GM21576 (cell line): ENCODE results near the gene SLC38A2.
A peak's percentile ranks its signal among the peaks of the same experiment; 100 is the strongest.

Experiments used
- ATAC-seq: cut with Tn5 transposase; IDR thresholded peaks from one replicate; pipeline ENCODE4 v1.9.1; 2021; ENCODE audit warnings: mild to moderate bottlenecking, moderate library complexity; ENCODE audit not compliant: unreplicated experiment

Gene SLC38A2

DNA sequence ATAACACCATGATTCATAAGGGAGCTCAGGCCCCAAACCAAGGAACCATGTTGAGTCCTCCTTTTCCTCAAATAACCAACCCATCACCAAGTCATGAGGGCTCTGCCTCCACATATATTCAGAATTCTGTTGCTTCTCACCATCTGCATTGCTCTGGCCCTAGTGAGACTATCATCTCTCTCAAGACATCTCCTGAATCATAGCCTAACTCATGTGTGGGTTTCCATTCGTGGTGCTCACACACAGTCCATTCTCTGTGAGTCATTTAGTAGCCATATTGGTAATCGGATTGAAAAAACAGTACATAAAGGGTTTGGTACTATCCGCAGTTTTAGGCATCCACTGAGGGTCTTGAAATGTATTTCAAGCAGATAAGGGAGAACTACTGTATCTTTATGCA is 5.1 kb upstream of the SLC38A2 start:
- no peak for ATAC-seq

DNA sequence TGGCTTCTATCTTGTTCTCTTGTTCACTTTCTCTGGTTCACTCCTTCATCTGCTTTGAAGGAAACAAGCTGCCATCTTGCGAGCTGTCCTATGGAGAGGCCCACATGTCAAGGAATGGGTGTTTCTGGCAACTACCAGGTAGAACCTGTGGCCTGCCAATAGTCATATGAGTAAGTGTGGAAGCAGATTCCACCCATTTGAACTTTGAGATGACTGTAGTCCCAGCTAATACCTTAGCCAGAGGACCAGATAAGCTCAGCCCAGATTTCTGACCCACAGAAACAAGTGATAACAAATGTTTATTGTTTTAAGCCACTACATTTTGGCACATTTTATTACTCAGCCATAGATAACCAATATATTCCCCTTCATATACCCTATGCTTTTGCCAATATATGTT is 4.0 kb upstream of the SLC38A2 start:
- no peak for ATAC-seq

DNA sequence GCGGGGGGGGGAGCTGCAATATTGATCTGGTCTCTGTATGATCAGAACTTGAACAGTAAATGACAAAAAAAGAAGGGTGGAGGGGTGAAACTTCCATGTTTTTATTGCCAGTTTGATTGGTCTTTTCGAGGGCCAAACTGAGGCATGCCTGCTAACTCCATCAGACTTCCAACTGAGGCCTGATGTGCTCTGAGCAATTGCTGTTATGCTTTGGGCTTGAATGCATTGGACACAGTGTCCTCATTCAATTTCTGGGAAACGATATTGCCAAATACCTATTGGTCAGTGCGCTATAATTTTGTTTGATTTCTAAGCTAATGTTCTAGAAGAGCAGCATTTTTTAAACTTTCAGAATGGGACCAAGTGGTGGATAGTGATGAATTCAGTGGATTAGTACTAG is 2.1 kb upstream of the SLC38A2 start:
- ATAC-seq: no peak

DNA sequence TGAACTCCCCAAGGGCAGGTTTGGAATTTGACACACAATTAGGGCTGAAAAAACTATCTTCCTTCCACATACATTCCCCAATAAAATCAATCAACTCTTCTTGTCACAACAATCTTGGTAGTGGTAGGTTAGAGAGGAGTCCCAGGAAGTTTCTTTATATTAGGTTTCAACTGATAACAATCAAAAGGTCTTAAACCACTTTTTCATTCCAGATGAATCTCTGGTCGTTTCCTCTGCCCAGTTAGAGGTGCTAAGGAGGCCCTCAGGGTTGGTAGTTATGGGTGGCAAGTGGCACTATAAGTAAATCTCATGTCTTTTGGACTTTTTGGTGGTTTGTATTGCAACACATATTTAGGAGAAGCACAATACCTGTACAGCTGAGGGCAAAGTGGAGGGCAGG is 1.7 kb upstream of the SLC38A2 start:
- ATAC-seq: no peak

DNA sequence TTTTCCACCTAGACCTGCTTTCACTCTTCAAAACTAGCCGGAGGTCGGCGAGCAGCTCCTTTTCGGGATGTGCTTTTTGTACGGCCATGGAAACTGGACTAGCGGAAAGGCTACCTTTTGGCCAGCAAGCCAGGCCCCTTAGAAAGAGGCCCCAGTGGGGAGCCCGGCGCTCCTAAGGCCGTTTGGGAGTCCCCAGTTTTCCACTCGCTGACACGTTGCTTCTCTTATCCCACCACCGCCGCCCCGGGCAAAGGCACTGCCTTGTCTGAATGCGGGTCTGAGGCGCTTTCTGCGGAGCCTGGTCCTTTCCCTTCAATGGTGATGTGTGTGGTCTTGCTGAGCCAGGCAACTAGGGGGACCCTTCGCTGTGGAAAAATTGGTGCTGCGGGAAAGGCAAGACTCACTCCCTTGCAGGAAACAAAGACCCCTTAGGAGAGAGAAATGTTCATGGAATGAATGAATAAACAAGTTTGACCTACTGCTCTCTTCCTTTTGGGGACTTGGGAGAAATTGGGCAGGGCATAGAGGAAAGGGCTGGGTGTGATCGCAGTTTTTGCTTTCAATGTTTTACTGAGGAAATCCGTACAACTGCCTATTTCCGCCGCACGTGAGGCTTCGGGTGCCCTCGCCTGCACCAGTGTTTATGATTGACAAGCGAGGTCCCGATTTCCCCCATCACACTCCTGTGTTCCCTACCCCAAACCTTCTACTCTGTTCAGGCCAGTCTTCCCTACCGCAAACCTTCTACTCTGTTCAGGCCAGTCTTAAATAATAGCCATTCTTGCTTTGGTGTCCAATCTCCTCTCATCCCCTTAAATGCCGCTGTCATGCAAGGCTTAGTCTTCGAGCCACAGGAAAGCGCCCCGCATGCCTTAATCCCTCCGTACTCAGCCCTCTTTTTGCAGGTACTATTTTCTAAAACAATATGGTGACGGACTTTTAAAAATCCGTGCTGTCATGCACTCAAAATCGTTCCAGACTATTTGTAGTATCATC is 1.0 kb upstream of the SLC38A2 start:
- no peak for ATAC-seq

DNA sequence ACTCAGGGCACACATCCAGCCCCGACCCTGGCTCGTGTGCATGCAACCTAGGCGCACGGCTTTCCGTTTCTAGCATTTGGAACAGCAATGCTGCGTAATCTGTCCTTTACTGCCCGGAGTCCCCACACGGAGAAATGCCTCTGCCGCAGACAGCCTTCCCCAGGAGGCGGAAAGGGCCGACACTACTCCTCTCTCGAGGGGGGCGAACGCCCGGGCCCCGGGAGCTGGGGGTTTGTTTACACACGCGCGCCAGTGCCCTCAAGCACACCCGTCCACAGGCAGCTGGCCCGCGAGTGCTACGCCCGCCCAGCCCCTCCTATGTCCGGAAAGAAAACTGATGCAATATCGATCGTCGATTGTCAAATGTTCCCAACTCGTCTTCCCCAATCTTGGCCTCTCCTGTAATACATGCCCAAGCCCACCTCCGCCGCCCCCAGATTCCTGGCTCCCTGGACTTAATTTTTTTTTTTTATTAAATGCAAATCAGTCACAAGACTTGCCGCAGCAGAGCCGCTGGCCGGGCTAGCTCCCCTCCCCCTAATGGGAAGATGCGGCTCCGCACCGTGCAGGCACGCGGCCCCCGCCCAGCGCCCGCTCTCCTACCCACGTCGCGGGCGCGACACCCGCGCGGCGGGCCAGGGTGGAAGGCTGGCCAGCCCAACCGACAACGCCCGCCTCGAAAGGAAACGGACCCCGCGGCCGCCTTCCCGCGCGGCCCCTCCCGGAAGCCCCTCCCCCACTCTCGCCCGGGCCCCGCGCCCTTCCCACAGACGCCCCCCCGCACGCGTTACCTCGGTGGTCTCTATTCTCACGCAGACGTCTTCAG is 642 bp downstream of the SLC38A2 start:
- peak; percentile 24 for ATAC-seq

DNA sequence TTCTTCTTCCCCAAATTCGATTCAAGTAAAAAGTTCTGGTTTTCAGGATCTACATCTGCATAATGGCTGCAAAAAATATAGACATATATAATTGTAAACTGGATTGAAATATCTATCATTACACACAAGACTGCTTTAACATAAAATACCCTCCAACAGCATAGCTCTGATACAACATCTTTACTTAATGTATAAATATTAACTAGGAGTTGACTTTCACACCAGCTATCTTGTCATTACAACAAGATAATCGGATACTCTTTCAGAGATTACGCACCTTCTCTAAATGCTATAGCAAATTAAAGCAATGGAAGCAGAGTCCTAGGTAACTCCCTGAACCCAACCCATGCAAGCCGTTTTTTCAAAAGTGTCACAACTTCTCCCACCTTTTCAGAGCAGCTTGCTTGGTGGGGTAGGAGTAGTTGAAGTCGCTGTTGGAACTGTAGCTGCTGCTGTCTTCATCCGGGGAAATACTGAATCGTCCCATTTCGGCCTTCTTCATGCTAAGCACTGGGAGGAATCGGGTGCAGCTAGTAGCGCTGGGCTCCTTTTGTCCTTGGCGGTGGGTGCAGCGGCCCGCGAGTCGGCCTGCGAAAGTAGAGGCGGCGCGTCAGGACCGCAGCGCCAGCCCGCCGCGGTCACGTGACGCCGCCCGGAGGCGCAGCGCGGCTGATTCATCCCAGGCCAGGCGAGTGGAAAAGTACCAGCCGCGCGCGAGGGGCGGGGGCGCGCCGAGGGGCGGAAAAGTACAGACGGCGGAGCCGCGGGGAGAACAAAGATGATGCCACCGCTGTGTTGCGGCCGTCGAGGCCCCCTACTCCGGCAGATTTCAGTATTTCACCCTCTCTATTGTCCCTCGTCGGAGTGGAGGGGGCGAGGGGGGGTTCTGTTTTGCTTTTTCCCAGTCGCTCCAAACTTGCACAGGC is 1.5 kb downstream of the SLC38A2 start:
- ATAC-seq: peak; percentile 52

DNA sequence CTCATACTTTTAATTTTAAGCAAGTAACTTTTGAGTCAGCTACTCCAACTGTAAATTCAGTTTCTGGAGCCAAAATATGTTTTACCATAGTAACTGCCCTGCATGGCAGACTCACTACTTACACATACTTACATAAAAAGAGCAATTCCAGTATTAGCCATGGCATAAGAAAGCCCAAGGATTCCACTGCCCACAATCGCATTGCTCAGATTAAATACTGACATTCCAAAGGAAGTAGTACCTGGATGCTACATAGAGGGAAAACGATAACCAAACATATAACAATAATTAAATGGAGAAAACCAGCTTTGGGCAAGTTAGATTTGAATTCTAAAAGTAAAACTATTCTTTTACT is 2.2 kb downstream of the SLC38A2 start:
- ATAC-seq: no peak

DNA sequence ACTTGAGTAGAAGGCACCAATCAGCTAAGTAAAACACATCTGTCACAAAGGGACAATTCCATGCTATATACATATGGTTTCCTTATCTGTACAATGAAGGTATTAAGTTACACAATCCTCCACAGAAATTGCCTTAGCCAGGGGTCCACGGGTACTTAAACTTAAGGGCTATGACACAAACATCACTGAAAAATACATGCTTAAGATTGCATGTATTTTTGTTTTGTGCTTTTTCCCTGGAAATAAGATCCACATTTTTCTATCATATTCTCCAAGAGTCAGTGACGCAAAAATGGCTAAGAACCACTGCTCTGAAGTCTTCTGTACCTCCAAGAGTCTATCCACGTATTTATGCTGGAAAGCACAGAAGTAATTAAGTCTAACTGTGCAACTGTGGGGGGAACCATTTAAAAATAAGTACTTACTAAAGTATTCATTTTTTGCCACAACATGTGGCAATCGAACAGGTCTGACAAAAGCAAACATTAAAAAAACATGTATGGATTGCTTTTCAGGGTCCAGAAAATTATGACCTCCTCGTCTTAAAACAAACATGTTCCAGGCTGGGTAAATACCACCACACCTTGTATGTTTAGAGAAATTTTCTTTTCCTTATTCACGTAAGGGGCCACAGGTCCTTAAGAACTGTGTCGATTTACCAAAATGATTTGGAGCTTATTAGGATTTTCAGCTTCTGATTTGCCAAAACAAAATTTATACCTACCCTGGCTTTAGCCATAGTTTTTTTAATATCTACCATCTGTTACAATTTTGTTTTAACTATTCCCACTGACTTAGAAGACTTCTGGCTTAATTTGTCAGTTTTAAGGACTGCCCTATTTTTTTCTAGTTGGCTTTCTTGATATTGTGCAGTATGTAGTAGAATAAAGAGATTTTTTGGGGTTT is 2.8 kb downstream of the SLC38A2 start:
- ATAC-seq: no peak

DNA sequence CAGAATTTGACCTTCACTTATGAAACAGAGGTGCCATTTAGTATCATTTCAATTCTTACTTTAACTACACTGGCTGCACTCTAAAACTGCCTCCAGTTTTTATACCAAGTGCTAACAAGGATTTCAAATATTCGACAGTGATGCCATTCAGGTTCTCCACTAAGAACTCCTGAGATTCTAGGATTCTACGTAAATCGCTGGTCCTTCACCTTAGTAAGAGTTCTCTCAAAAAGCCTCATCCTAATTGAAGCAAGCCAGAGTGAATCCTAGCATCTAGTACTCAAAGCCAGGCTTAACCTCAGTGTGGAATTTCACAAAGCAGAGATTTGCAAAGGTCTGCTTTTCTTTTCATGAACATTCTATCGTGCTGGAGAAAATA is 3.5 kb downstream of the SLC38A2 start:
- no peak for ATAC-seq

DNA sequence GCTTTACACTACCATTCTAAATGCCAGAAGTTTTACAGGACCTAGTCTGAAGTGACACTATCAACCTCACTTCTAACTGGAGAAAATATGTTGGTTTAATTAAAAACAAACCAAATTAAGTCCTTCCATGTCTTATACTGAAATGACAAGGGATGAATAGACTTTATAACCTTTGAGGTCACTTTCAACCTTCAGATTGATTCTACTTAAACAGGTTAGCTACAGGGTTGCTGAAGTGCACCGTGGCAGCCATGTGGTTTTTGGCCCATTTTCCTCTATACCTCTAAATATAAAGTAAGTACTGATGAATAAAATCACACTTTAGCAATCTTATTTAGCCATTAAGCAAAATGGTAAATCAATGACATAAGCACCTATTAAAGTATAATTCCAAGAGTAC is 3.9 kb downstream of the SLC38A2 start:
- no peak for ATAC-seq

DNA sequence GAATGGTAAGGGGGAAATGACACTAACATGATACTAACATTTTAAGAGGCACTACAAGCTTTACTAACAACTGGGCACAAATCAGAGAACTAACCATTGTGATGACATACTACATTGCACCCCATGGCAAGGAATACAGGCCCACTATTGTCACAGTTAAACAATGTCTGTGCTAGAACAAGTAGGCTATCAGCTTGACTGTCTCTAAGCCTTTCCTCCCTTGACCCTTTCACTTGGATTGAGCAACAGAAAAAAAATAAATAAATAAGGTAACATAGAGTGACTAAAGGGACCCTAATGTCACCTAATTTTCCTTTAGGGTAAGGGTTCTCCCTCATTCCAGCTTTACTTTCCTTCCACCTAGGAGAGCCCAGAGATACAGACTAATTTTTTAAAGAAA is 4.4 kb downstream of the SLC38A2 start:
- ATAC-seq: no peak

DNA sequence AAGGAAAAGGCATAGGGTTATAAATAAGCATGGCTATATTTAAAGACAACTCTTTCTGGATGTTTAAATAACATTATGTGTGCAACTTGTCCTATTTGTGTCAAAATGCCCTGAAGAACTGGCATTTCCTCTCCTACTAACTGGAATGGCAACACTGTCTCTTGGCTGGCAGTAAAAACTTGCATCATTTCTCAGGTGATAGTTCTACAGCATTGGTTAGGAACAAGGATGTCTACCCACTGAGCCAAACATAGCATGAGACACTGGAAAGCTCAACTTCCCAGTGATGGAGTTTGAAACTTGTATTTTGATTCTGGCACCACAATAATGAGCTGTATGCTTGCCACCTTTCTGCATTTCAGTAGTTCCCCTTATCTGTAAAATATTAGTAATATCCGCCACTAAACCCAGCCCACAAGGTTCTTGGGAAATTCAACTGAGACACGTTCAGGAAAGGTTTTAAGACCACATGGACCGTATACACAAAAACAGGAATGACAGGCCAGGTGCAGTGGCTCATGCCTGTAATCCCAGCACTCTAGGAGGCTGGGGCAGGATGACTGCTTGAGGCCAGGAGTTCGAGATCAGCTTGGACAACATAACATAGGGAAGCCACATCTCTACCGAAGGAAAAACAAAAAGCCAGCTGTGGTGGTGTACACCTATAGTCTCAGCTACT is 5.1 kb downstream of the SLC38A2 start:
- no peak for ATAC-seq

DNA sequence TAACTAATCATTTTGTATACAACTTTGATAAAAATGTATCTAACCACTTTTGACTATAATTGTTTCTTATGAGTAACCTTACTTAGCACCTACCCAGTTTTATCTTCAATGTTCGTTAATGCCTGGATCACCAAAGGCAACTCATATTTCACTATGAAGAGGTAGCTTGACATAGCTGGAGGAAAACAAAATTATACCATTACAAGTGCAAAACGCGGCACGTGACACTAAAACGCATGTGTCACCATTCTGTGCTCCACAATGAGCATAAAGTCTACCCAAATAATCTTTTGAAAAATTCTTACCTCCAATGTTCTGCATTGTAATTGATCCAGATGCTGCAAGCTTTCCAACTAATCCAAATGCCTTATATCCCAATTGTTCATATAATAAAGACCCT is 5.8 kb downstream of the SLC38A2 start:
- no peak for ATAC-seq

DNA sequence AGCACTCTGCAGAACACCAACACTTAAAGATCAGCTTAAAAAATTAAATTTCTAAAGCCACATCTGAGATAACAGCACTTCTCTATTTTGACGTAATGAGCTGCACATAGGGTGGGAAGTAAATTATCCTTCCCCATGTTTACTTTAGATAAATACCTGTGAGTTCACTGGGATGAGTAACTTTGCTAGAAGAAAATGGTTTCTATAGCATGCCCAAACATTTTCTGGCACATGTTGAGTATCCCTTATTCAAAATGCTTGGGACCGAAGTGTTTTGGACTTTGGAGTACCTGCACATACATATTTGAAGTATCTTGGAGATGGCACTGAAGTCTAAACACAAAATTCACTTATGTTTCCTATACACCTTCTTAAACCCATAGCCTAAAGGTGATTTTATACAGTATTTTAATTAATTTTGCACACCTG is 6.6 kb downstream of the SLC38A2 start:
- no peak for ATAC-seq

DNA sequence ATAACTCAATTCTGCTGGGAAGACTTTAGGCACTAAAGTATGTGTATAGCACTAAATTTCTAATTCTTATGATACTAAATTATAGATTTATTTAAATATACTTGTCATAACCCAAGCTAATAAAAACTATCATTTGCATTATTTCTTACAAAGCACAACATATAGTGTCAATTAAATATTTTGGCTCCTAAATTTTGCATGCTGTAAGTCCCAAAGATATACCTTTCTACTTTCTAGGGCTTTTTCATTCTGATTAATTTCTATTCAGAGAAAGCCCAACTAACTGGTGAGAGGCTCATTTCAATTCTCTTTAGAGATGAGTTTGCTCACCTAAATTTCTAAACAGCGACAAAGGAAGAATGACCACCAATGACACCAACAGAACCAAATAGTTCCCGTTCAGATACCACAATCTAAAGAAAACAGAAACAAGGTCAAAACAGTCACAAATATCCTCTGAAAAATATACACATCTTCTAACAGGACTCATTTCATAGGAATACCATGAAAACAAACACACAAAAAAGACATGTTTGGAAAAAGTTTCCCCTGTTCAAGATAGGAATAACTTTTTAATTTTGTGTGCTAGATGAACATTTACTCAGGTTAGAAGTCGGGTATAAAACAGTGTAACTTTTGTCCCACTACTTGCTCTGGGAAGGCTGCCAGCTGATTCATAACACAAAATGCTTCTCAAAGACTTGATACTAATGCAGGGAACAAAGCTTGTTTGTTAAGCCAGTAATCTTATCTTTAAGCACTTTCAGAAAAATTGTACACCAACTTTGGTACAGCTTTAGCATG is 7.6 kb downstream of the SLC38A2 start:
- no peak for ATAC-seq

DNA sequence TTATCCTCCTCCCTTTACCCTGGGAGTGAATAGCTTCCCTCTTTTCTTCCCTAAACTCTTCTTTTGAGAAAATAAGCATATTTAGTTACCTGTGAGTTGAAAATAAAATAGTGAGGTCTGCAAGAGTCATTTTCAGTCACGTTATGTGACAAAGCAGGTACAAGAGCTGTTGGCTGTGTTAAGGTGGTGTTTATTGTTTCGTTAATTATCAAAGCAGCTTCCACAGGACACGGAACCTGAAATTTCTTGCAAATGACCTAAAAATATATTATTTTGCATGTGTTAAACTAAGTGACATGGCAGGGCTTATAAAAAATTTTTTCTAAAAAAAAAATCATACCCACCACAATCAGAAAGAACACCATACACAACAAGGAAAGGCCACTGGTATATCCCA is 8.3 kb downstream of the SLC38A2 start:
- ATAC-seq: no peak

DNA sequence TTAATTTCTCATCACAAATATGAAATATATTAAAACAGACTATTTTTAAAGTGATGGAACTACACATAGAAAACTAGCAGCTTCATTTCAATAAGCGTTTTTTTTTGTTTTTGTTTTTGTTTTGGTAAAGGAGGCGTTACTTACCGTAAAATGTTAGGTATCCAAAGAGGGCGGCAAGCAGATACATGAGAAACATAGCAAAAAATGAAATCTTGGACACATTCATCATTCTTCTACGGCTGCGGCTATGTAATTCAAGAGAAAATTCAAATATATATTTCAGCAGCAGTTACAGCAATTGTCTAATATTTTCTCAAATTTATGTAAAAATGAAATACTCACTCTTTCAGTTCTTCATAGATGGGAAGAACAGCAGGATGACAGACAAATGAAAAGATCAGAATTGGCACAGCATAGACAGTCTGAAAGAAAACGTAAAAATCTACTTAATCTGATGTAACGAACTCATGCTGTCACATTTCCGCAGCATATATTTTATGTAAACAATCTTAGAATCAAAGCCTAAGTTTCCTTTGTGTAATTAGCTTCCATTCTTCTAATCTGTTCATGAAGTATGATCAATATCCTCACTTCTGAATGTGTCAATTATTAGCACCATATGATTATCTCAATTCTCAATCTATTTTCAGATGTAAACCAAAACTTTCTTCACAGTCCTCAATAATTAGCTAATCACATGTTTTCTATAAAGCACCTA is 8.8 kb downstream of the SLC38A2 start:
- no peak for ATAC-seq
